HG02571 (cell line): Measurements from ENCODE around the gene STARD3.
"Not testable (repeated sequence)": the region's sequence is repeated elsewhere in the genome, so short reads cannot be mapped to it uniquely, and the experiment has no call there.

Experiments used
- ATAC-seq: cut with Tn5 transposase; IDR thresholded peaks from one replicate; pipeline ENCODE4 v1.9.1; 2021; ENCODE audit warnings: mild to moderate bottlenecking, moderate library complexity; ENCODE audit not compliant: unreplicated experiment

The STARD3 gene

DNA sequence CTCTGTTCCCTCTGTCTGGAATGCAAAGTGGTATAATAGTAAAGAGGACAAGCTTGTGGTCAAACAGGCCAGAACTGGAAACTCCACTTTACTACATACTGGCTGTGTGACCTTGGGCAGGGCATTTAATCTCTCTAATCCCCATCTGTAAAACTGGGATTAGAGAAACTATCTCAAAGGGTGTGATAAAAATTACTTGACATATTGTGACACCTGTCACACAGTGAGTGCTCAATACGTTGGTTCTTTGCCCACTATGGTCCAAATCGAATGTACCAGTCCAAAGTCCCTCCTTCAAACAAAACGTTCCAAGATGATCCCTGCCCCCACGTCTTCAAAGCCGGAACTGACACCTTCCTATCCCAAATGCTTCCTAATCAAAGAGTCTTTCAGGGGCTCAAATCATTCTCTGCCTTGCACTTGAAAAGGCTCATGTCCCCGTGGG is 50.2 kb downstream of the STARD3 start:
- ATAC-seq: no peak

DNA sequence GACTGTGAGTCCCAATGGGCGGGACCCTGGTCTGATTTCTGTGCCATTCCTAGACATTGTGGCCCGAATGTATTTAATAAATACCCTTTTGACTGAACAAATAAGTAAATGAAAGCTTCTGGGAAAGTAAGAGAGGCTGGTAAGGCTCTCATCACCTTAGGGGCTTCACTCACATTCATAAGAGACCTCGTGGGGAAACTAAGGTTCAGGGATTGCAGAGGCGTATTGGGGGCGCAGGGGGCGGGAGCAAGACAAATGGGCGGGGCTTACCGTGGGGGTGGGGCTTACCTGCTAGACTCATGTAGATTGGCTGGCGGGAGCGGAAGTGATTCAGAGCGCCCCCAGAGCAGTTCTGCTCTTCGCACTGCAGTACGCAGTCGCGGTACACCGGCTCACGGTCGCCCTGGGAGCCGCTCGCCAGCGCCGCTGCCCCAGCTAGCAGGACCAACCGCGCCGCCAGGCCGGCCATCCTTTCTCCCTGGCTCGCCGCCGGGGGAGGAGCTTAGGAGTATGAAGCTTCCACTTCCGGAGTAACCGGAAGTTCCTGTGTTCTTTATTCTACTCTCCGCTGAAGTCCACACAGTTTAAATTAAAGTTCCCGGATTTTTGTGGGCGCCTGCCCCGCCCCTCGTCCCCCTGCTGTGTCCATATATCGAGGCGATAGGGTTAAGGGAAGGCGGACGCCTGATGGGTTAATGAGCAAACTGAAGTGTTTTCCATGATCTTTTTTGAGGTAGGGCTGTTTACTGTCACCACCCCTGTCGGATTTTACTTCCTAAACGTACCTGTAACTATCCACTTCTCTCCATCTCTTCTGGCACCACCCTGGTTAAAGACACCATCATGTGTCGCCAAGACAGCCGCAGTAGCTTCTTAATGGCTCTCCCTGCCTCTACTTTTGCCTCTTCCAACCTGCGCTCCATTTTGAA is 50.9 kb downstream of the STARD3 start, which contains the start of gene PGAP3:
Gene PGAP3, minus strand, starts transcription at position 512 of the 929 bp plus-strand sequence. Its CDS starts 43 bp downstream, at position 469.
- ATAC-seq: peak; percentile 79

DNA sequence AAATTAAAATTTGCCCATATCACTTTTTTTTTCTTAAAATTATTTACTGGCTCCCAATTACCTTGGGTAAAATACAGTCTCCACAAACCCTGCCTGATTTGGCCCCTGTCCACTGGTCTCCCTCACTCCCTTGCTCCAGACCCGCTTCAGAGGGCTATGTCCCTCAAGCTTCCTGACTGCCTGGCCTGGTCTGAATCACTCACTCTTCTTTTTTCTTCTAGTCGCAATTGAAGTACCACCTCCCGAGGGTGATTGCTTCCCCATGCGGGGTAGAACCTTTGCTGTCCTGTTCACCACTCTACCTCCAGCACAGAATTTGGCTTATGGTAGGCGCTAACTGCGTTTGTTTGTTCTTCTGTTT is 51.5 kb downstream of the STARD3 start:
- ATAC-seq: no peak

DNA sequence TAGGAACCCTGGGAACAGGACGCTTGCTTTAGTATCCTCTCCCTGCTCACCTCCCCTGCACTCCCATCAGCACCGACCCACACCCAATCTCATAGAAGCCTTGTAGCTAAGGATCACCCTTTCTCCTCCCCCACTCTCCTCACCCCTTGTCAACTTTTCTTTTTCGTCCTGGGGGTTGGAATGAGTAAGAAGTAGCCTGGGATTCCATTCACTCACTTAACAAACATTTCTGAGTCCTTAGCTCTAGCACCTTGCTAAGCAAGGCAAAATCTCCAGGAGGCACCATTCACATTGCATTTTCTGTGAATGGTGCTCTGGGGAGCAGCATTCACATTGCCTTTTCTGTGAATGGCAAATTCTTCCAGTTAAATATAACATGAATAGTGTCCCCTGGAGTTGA is 52.0 kb downstream of the STARD3 start:
- ATAC-seq: no peak

DNA sequence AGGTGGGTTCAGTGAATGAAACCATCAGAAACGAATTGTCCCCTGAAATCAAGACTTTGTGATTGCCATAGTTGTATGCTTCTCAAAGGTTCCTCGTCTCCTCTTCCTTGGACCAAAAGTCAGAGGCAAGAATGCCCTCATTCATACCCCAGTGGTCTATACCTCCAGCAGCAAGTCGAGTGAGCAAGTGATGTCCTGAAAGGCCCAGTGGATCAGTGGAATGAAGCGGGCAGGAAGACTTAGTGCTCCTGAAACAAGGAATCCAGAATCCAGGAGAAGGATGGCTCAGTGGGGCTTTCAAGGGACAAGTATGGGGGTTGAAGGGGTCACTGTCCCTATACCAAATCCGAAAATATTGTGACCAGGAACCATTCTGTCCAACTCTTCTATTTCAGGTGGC is 57.6 kb downstream of the STARD3 start:
- ATAC-seq: no peak

DNA sequence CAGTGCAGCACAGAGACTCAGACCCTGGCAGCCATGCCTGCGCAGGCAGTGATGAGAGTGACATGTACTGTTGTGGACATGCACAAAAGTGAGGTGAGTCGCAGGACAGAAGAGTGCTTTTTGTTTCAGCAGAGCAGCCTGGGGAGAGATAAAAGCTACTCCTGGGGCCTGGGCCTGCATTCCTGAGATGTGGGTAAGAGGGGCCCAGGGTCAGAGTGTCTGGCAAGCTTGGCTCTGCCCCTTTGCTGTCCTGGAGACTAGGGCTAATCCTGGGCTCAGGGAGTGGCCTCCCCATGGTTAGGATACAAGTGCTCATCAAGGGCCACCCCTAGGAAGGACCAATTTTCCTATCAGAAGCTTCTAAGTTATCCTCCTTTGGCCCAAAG is 58.1 kb downstream of the STARD3 start:
- no peak for ATAC-seq

DNA sequence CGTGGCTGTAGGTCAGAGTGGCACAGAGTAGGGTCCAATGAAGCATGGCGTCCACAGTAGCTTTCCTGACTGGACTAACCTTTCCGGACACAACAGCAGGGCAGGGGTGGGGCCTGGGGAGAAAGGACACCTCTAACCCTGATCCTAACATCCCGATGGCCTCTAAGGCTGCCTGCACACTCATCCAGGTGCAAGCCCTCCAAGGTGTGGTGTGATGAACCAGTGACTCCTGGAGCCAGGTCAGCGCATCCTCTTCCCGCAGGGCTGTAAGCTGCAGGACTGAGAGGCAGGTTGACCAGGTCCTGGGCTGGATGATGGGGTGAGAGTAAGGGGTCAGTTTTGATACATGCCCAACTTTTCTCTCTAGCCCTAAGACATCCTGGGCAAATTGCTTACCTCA is 59.8 kb downstream of the STARD3 start:
- no peak for ATAC-seq

DNA sequence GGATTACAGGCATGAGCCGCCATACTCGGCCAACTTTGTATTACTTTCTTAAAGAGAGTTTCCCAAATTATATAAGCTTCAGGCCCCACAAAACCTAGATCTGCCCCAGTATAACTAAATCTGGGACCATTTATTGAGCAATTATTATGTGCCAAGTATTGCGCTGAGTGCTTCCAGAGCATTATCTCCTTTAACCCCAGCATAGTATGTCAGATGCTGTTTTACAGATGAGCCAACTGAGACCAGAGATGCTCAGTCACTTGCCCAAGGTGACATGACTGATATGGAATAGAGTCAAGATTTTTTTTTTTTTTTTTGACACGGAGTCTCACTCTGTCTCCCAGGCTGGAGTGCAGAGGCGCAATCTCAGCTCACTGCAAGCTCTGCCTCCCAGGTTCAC is 61.0 kb downstream of the STARD3 start:
- no peak for ATAC-seq

DNA sequence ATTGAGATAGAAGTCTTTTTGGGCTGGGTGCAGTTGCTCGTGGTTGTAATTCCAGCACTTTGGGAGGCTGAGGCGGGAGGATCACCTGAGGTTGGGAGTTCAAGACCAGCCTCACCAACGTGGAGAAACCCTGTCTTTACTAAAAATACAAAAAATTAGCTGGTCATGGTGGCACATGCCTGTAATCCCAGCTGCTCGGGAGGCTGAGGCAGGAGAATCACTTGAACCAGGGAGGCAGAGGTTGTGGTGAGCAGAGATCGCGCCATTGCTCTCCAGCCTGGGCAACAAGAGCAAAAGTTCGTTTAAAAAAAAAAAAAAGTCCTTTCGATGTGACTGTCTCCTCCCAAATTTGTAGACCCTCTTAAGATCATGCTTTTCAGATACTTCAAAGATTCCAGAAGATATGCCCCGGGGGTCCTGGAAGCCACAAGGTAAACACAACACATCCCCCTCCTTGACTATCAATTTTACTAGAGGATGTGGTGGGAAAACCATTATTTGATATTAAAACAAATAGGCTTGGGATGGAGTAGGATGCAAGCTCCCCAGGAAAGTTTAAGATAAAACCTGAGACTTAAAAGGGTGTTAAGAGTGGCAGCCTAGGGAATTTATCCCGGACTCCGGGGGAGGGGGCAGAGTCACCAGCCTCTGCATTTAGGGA is 62.3 kb downstream of the STARD3 start:
- not testable (repeated sequence) for ATAC-seq

DNA sequence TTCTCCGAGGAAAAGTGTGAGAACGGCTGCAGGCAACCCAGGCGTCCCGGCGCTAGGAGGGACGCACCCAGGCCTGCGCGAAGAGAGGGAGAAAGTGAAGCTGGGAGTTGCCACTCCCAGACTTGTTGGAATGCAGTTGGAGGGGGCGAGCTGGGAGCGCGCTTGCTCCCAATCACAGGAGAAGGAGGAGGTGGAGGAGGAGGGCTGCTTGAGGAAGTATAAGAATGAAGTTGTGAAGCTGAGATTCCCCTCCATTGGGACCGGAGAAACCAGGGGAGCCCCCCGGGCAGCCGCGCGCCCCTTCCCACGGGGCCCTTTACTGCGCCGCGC is 62.8 kb downstream of the STARD3 start, which contains the start of gene ERBB2:
Gene ERBB2, plus strand, starts transcription at position 247 of the 330 bp plus-strand sequence. CDS start 175 bp downstream, outside the sequence.
- no peak for ATAC-seq

DNA sequence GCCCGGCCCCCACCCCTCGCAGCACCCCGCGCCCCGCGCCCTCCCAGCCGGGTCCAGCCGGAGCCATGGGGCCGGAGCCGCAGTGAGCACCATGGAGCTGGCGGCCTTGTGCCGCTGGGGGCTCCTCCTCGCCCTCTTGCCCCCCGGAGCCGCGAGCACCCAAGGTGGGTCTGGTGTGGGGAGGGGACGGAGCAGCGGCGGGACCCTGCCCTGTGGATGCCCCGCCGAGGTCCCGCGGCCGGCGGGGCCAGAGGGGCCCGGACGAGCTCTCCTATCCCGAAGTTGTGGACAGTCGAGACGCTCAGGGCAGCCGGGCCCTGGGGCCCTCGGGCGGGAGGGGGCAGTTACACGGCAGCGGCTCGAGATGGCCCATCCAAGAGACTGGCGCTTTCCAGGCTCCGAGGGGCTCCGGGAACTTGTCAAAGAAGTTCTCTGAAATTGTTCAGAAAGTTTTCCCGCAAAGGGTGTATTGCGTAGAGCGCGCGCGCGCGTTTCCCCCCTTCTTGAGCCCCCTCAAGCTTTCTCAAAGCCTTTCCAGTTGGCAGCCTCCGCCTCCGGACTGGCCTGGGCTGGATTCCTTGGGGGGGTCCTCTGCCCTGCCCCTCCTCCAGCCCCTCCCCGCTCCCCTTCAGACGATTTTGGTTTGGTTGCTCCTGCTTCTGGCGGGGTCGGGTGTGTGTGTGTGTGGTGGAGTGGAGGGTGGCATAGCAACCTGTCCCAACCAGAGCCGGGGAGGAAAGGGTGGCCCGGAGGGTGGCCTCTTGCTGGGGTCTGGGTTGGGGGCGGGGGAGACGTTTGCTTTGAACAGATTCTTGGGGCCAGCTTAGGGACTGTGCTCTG is 63.4 kb downstream of the STARD3 start:
- ATAC-seq: no peak

DNA sequence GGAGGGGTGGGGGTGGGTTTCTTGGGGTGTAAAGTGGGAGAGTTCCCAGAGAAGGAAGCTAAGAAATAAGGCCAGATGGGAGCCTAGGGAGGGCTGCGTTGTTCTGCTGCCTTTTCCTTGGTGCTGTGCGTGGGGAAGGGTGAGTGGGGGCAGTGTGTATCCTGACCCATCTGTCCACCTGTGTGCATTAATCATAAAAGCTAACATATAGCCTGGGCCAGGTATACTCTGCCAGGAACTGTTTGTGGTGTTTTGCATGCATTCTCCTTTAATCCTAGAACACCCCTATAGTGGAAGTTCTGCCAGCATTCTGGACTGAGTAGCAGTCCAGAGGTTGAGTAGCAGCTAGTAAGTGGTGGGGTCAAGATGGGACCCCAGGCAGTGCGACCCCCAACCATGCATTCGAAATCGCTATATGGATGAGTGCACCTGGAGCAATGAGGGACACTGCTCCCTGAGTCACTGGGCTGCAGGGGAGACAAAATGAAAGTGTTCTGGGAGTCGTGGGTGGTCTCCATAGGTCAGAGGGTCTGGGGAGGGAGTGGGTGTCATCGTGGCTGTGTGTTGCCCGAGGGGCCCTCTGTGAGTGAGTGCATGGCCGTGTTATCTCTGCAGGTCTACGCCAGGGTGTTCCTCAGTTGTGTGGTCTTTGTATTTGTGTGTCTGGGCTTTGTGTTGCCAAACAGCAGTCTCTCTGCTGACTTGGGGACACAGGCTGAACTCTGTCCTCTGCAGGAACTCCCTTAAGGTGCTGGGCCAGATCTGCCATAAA is 64.3 kb downstream of the STARD3 start:
- no peak for ATAC-seq

DNA sequence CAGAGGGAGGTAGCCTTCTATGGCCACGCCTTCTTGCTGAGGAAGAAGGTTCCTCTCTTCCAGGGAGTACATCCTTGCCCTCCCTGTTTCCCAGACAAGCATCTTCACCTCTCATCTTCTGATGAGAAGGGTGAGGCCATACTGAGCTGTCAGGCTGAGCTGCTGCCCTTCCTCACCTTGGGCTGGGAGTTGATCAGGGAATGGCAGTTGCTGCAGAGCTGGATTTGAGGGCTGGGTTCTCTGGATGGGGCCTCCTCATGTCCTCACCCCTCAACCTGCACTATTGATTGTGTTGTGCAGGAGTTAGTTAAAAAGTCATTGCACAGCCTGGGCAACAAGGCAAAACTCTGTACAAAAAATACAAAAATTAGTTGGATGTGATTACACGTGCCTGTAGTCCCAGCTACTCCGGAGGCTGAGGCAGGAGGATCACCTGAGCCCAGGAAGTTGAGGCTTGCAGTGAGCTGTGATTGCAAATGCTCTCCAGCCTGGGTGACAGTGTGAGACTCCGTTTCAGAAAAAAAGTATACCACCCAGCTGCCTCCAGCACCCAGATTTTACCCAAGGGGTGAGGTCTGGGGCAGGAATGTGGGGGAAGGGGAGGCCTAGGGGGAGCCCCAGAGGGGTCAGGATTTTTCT is 65.0 kb downstream of the STARD3 start:
- no peak for ATAC-seq

DNA sequence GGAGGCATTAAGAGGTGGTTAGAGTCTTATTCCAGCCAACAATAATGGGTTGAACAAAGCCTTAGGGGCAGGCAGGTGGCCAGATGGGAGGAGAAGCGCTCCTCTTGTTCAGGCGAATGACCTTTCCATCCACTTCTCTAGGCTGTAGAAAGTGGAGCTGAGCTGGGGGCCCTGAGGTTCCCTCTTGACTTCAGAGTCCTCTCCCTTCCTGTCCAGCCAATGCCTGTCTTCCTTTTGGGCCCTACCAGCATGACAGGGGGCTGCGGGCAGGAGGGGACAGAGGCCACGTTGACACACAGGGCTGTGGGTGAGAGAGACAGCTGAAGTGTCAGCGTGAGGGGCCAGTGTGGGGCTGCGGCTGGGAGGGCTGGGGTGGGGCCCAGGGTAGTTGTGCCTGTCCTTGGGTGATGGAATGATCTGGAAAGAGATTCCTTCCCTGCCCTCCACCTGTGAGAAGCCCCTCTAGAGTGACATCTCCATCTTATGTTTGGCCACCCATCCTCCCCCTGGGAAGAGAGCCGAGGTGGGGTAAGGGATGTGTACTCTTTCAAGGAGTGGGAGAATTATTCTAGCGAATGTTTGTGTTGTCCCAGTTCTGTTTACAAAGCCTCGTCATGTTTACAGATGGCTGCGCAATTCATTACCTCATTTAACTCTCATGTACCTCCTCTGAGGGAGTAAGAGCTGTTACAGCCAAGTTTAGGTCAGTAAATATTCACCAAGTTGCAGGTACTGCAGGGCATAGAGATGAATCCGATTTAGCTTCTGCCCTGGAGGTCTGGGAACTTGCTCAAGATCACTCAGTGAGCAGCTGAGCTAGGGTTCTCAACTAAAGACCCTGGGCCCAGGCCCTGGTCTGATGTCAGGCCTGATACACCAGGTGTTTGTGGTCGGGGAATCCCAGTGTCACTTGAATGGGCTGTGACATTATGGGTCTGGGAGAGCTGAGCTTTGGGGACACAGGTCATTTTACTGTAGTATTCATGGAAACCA is 66.3 kb downstream of the STARD3 start:
- no peak for ATAC-seq

DNA sequence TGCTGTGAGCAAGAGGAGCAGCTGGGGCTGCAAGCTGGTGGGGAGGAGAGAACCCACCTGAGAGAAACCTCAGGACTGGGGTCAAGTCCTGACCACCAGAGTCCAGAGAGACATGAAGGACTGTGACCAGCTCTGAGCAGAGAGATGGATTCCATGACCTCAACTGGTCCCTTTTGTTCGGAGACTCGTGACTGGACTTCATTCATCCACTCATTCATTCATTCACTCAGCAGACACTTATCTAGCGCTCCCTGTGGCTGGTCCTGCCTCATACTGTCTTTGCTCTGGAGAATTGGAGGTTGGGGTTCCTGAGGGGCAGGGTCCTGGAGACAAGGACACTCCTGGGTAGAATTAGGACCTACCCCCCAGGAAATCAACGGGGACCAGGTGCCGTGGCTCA is 67.0 kb downstream of the STARD3 start:
- no peak for ATAC-seq

DNA sequence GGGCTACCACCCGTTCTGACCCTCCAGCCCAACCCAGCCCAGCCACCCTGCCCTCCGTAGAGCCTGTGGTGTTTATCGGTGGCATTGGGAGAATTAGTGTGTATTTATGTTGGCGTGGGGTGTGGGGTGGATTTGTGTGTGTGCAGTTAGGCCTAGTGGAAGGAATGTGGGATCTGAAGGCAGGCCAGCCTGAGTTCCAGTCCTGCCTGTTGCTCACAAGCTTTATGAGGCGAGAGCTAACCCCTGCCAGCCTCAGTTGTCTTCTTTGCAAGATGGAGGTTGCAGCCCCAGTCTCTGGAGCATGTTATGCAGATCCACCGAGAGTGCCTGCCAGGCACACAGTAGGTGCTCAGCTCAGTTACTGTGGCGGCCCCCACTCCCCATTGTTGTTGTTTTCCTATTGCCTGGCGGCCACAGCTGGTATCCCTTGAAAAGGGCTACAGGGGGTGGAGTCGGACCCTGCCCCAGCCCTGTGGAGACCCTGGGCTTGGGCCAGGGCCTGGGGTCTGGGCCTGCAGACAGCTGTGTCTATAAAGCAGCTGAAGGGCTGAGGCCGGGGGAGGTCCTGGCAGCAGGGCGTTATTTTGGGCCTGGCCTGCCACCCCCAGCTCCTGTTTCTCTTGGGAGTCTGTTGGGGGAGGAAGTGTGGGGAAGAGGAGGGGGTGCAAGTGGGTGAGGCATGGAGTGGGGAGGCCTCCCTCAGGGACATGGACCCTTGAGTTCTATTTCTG is 68.0 kb downstream of the STARD3 start:
- no peak for ATAC-seq

DNA sequence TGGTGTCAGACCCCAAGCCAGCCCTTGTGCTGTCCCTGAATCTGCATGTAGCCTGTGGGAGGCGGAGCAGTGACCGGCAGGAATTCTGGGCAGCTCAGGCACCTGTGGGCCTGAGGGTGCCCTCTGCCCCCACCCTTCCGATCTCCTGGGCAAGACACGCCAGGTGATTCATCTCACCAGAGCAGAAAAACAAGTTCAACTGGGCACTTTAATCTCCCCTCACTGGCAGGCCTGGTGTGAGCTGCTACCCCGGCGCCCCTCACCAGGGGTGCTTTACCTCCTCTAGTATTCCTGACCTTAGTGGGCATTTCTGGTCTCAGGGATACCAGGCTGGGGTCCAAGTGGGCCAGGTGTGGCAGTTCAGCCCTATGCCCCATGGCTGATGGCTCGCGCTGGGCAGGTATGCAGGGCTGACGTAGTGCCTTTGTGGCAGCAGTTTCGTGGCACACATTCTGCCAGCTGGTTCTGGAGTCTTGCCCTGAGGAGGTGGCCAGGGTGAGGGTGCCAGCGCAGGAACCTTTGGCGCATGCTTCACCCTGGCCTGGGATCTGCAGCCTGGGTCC is 68.9 kb downstream of the STARD3 start:
- no peak for ATAC-seq

DNA sequence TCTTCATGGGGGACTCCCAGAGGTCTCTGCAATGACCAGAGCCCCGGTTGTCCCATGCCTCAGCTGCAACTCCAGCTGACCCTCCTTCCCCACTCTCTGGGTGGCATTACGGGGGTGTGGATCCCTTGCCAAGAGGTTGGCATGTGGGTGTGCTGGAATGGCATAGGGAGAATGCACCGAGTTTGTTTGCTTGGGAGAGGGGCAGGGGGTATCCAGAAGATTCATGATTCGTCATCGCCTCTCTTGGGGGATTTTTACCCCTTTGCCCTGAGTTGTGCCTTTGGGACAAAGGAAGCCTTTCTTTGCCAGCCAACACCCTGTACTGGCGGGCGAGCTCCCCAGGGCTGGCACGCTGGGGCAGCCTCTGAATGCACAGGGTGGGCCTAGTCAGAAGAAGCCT is 69.4 kb downstream of the STARD3 start:
- no peak for ATAC-seq
